Muscle layer of colon (tissue), 2 donors: ENCODE measurements around the gene DGKD.
A peak's percentile ranks its signal among the peaks of the same experiment; 100 is the strongest.

ENCODE experiments used
- H3K27ac ChIP-seq: one replicate; pipeline ENCODE4 v1.7.0; 2013; ENCODE audit warnings: low read depth, mild to moderate bottlenecking, low read length, moderate library complexity
- H3K27me3 ChIP-seq, 2 donors: one replicate each; pipeline ENCODE4 v1.7.0; 2013; ENCODE audit warnings: low read length in 2 of 2, mild to moderate bottlenecking in 2 of 2; ENCODE audit not compliant: insufficient read depth in 2 of 2, control insufficient read depth in 1 of 2
- H3K36me3 ChIP-seq: one replicate; pipeline ENCODE4 v1.7.0; 2013; ENCODE audit warnings: mild to moderate bottlenecking, low read length; ENCODE audit not compliant: insufficient read depth
- H3K4me1 ChIP-seq: one replicate; pipeline ENCODE4 v1.7.0; 2013; ENCODE audit warnings: mild to moderate bottlenecking, low read length; ENCODE audit not compliant: insufficient read depth
- H3K4me3 ChIP-seq, 2 donors: one replicate each; pipeline ENCODE4 v1.7.0; 2013; ENCODE audit warnings: low read length in 2 of 2, low read depth in 1 of 2, mild to moderate bottlenecking in 1 of 2, moderate library complexity in 1 of 2
- H3K9ac ChIP-seq: one replicate; pipeline ENCODE4 v1.7.0; 2013; ENCODE audit warnings: low read length
- H3K9me3 ChIP-seq: one replicate; pipeline ENCODE4 v1.7.0; 2013; ENCODE audit warnings: mild to moderate bottlenecking, low read length
- donor health status: abdominal sarcoma.
- donor health status: Adenocarcinoma of cecum.

The DGKD gene

DNA sequence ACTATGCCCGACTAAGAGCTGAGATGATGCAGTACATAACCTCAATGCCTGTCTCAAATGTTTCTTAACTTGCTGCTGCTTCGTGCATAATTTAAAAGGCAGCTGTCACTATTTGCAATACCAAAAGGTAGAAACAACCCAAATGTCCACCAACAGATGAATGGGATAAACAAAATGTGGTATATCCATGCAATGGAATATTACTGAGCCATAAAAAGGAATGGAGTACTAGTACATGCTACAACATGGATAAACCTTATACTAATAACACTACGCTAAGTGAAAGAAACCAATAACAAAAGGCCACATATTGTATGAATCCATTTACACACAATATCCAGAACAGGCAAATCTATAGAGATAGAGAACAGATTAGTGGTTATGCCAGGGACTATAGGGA is 13.0 kb upstream of the DGKD start:
- Histone ChIP-seq H3K4me1 (no peaks in the 10 kb centered on the region), H3K9ac (no peak overlapping the region), H3K27me3 (no peaks in the 10 kb centered on the region), H3K4me3 (no peak overlapping the region), H3K36me3 (no peaks in the 10 kb centered on the region), H3K27ac (no peak overlapping the region), H3K9me3 (no peaks in the 10 kb centered on the region)

DNA sequence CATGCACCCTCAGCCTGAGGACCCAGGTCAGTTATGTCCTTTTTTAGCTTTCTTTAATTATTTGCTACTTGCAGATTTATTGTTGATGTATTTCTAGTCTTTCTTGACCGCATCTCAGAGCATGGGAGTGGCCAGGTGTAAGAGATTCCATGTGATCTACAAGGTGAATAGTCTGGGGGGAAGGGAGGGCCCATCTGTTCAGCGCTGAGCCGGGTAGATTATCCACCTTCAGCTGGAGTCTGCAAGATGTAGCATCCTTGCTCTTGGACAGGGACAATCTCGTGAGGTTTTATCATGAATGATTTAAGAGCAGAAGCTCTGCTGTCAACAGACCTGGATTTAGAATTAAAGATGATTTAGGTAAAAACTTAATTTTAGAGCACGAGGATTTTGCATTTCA is 12.0 kb upstream of the DGKD start:
- no peaks in the 10 kb centered on the region for H3K9me3 ChIP-seq
- H3K27me3 ChIP-seq: no peaks in the 10 kb centered on the region
- H3K9ac ChIP-seq: no peak overlapping the region
- H3K27ac ChIP-seq: no peak overlapping the region
- H3K4me1 ChIP-seq: no peaks in the 10 kb centered on the region
- no peak overlapping the region for H3K4me3 ChIP-seq
- H3K36me3 ChIP-seq: no peaks in the 10 kb centered on the region

DNA sequence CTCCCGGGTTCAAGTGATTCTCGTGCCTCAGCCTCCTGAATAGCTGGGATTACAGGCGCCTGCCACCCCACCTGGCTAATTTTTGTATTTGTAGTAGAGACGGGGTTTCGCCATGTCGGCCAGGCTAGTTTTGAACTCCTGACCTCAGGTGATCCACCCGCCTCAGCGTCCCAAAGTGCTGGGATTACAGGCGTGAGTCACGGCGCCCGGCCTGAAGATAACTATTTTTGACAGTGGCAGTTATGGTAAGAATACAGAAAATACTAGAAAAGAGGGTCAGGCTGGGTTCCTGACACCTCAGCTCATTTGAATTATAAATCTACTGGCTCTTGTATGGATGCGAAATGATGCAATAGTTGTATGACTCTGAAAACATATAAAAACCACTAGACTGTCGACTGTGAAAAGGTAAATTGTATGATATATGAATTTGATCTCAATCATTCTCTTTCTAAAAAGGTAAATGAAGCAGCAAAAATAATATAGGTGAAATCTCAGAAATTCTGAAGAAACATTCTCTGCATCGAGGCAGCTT is 11.1 kb upstream of the DGKD start:
- no peaks in the 10 kb centered on the region for H3K27me3 ChIP-seq
- no peak overlapping the region for H3K27ac ChIP-seq
- no peaks in the 10 kb centered on the region for H3K36me3 ChIP-seq
- no peak overlapping the region for H3K4me3 ChIP-seq
- H3K9ac ChIP-seq: no peak overlapping the region
- no peaks in the 10 kb centered on the region for H3K4me1 ChIP-seq
- H3K9me3 ChIP-seq: no peaks in the 10 kb centered on the region

DNA sequence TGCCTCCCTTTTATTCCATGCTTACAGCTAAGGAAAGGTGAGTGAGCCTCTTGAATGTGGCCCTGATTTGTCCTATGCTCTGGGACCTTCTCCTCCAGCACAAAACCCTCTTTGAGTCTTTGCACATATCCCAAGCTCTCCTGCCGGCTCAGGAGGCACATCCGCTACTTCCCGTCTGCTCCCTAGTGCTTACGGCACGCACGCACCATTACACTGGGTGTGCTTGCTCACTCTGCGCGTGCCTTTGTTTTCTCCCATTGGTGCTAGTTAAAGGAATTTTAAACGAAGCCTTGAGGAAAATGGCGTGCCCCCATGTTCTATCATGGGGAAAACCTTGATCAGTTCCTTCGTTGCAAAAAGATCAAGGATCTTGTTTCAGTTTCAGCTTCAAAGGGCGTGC is 7.9 kb upstream of the DGKD start:
- Histone ChIP-seq H3K4me1 (peaks cover 10% of the 10 kb centered on the region), H3K36me3 (no peaks in the 10 kb centered on the region), H3K9me3 (no peaks in the 10 kb centered on the region), H3K4me3 (no peak overlapping the region), H3K27ac (no peak overlapping the region), H3K27me3 (no peaks in the 10 kb centered on the region), H3K9ac (no peak overlapping the region)

DNA sequence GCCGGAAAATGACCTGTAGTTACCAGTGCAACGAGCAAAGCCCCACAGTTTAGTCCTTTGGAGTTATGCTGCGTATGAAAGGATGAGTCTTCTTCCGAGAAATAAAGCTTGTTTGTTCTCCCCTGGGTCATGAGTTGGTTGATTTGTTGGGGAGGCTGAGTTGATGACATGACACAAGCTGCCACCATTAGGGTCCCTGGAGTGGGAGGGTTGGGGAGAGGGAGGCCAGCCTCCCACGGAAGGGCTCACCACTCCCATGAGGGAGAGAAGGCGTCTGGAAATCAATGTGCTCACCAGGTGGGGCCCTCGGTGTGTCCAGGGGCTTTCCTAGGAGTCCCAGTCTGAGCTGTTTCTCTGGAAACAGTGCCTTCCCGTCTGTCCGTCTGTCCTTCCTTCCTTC is 7.4 kb upstream of the DGKD start:
- H3K4me3 ChIP-seq: no peak overlapping the region
- no peaks in the 10 kb centered on the region for H3K9me3 ChIP-seq
- no peaks in the 10 kb centered on the region for H3K36me3 ChIP-seq
- no peak overlapping the region for H3K27ac ChIP-seq
- peaks cover 10% of the 10 kb centered on the region for H3K4me1 ChIP-seq
- no peaks in the 10 kb centered on the region for H3K27me3 ChIP-seq
- no peak overlapping the region for H3K9ac ChIP-seq

DNA sequence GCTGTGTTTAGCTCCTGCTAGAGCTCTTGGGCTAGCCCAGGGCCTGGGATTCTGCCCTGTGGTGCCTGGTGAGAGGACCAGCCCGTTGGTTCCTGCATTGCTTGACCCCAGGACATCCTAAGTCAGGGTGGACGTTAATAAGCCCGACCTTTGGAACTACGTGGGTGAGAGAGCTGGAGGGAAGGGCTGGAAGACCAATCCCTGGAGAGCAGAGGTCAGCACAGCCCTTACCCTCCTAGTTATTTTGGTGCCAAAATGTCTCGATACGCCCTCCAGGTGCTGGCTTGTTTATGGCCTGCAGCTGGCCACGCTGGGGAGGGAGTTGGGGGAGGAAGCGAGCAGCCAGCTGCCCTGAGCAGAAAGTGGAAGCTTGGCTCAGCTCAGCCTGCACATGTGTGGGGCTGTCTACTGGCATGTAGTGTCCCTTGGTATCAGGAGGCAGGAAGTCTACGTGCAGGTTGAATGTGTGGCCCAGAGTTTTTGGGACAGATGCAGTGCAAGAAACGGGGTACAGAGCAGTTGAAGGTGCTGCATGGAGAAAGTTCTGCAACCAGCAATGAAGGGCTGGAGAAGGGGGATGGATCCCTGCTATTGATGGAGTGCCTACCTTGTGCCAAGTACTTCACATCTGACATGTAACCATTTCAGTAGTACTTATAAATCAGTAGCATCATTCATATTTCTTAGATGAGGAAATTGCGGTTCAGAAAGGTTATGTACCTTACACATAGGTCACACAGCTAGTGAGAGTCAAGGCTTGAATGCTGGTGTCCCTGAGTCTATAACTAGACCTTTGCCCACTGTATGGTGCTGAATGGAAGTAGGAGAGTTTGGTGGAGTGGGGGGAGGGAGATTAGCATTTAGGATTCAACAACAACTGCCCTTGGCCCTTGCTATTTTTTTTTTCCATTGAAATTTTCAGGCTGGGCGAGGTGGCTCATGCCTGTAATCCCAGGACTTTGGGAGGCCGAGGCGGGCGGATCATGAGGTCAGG is 5.0 kb upstream of the DGKD start:
- Histone ChIP-seq H3K4me3 (no peak overlapping the region), H3K9ac (no peak overlapping the region), H3K36me3 (no peaks in the 10 kb centered on the region), H3K9me3 (no peaks in the 10 kb centered on the region), H3K27ac (no peak overlapping the region), H3K4me1 (peaks cover 19% of the 10 kb centered on the region), H3K27me3 (no peaks in the 10 kb centered on the region)

DNA sequence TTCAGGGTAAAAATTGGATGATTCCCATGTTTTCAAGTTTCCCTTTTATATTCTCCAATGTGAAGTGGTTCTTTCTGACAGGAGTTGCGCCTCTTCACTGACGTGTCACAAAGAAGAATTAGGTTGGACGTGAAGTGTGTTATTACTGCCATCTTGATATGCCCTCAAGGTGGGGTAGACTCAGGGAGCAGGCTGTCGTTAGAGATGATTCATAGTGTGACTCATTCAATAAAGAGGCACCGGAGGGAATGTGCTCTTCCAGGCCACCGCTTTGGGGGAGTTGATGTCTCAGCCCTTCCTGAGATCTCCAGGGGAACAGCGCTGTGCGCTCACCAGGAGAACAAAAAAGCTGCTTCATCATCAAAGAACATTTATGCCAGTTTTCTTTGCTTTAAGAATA is 3.6 kb upstream of the DGKD start:
- Histone ChIP-seq H3K36me3 (no peaks in the 10 kb centered on the region), H3K9me3 (no peaks in the 10 kb centered on the region), H3K4me3 (no peak overlapping the region), H3K27me3 (no peaks in the 10 kb centered on the region), H3K27ac (no peak overlapping the region), H3K9ac (no peak overlapping the region), H3K4me1 (peaks cover 25% of the 10 kb centered on the region)

DNA sequence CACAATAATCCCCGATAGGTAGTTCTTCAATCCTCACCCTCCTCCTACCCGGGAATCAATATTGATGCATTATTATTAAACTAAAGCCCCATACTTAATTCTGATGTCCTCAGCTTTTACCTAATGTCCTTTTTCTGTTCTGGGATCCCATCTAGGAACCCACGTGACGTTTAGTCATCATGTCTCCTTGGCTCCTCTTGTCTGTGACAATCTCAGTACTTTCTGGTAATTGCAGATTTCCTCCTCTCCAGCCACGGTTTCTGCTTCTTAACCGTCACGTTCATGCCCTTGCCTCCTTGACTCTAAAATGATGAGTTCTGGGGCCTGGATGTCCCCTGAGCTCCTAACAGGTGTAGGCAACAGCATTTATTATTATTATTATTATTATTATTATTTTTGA is 2.9 kb upstream of the DGKD start:
- H3K27ac ChIP-seq: no peak overlapping the region
- H3K36me3 ChIP-seq: no peaks in the 10 kb centered on the region
- H3K27me3 ChIP-seq: no peaks in the 10 kb centered on the region
- peaks cover 32% of the 10 kb centered on the region for H3K4me1 ChIP-seq
- no peaks in the 10 kb centered on the region for H3K9me3 ChIP-seq
- H3K4me3 ChIP-seq: no peak overlapping the region
- H3K9ac ChIP-seq: no peak overlapping the region

DNA sequence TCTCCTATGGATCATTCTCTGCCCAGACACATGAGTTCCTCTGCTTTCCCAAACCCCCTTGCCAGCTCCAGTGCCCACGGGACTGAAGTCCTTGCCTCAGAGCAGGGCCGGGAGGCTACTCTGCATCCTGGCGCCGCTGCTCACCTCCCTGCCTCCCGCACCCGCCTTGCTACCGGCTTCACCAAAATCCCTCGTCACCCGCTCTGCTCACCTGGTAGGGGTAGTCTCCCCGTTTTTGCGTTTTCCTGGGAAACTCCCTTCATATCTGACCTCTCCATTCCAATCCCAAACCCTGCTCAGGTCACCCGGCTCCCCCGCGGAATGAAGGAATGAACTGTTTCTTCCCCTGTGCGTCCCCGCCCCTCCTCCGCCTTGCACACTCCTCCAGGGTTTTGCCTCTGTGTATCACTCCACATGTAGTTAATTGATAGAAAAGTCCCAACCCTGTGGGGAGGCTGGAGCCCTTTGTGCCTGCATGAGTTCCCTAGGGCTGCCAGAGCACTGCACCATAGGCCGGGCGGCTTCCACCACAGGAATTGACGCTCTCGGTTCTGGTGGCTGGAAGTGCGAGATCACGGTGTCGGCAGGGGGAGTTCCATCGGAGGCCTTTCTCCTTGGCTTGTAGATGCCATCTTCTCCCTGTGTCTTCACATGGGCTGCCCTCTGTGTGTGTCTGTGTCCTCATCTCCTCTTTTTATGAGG is 2.0 kb upstream of the DGKD start:
- no peak overlapping the region for H3K27ac ChIP-seq

DNA sequence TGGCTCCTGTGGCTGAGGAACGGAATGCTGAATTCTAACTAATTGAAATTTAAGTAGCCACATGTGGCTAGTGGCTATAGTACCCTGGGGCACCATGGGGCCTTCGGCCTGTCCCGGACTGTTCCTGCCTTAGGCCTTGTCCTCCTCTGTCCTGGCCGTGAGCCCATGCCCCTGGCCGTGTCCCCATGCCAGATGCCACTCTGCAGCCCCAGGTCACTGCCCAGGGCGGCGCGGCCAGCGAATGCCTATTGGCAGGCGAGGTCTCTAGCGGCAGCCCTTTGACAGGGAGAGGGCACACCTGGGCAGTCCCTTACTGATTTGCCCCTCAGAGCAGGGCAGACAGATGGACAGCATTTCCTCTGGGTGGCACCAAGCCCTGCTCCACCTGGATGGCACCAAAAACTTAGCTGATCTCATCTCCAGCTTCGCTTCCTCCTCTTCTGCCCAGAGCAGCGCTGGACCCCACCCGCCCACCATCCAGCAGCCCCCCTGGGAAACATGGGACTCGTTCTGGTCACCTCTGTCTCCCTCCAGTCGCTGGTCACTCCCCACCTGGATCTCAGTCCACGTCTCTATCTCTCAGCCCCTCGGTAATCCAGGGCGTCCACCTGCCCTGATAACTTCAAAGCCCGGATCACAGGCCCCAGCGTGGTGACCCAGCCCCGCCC is 1.1 kb upstream of the DGKD start:
- Histone ChIP-seq H3K9me3 (no peaks in the 10 kb centered on the region), H3K27ac (no peak overlapping the region), H3K9ac (peak overlapping the region; percentile 26), H3K27me3 (no peaks in the 10 kb centered on the region), H3K36me3 (no peaks in the 10 kb centered on the region), H3K4me3 (peak overlapping the region; percentile 28 to 66), H3K4me1 (peaks cover 43% of the 10 kb centered on the region)

More for the DNA sequence above, 2.0 kb upstream of the DGKD start:
- Histone ChIP-seq H3K9me3 (no peaks in the 10 kb centered on the region), H3K4me3 (no peak overlapping the region), H3K27me3 (no peaks in the 10 kb centered on the region), H3K4me1 (peaks cover 36% of the 10 kb centered on the region), H3K9ac (no peak overlapping the region), H3K36me3 (no peaks in the 10 kb centered on the region)

DNA sequence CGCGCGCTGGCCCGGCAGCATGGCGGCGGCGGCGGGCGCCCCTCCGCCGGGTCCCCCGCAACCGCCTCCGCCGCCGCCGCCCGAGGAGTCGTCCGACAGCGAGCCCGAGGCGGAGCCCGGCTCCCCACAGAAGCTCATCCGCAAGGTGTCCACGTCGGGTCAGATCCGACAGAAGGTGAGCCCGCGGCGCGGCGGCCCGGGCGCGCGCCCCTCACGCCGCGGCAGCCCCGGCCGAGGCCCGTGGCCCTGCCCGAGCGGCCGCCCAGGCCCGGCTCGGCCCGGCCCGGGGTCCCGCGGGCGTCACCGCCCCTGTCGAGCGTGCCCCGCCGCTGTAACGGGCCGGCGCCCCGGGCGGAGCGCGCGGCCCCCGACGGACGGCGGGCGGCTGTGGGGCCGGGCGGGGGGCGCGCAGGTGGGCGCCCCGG is 218 bp downstream of the DGKD start:
- Histone ChIP-seq H3K4me3 (peak overlapping the region in 1 of 2 donors; percentile 63), H3K9ac (no peak overlapping the region), H3K36me3 (no peaks in the 10 kb centered on the region), H3K27ac (no peak overlapping the region), H3K27me3 (no peaks in the 10 kb centered on the region), H3K4me1 (peaks cover 43% of the 10 kb centered on the region), H3K9me3 (no peaks in the 10 kb centered on the region)
